GM18505 (cell line): ENCODE measurements around the gene OSBPL10.
"Not testable (repeated sequence)": the region's sequence is repeated elsewhere in the genome, so short reads cannot be mapped to it uniquely, and the experiment has no call there.

Experiments
- ATAC-seq: cut with Tn5 transposase; IDR thresholded peaks from one replicate; pipeline ENCODE4 v1.9.1; 2021; ENCODE audit not compliant: unreplicated experiment
- POLR2A ChIP-seq: IDR thresholded peaks from 4 replicates; pipeline ENCODE4 v1.6.1; 2011; ENCODE audit warnings: borderline replicate concordance; ENCODE audit not compliant: insufficient read depth, insufficient read length; ENCODE audit errors: extremely low read depth

The OSBPL10 gene

GRCh38 chr3:31790193-31791089, 190.6 kb downstream of the OSBPL10 start:
- ATAC-seq, result no peak
- no peak for TF ChIP-seq POLR2A

- ATAC-seq, result no peak
- no peak for TF ChIP-seq POLR2A
Measured at GRCh38 chr3:31789429-31789828, 191.6 kb downstream of the OSBPL10 start.

- no peak for ATAC-seq
- no peak for TF ChIP-seq POLR2A
Measured at GRCh38 chr3:31785734-31786133, 195.3 kb downstream of the OSBPL10 start.

GRCh38 chr3:31785286-31785685, 195.8 kb downstream of the OSBPL10 start:
- TF ChIP-seq POLR2A, result no peak
- ATAC-seq, result no peak

GRCh38 chr3:31783851-31784250, 197.2 kb downstream of the OSBPL10 start:
- ATAC-seq, result not testable (repeated sequence)

- ATAC-seq, result not testable (repeated sequence)
Measured at GRCh38 chr3:31782306-31782705, 198.8 kb downstream of the OSBPL10 start.

GRCh38 chr3:31779514-31779913, 201.5 kb downstream of the OSBPL10 start:
- no peak for TF ChIP-seq POLR2A
- no peak for ATAC-seq

- no peak for ATAC-seq
- no peak for TF ChIP-seq POLR2A
Measured at GRCh38 chr3:31777887-31778286, 203.2 kb downstream of the OSBPL10 start.

GRCh38 chr3:31777092-31777491, 204.0 kb downstream of the OSBPL10 start:
- ATAC-seq, result no peak

GRCh38 chr3:31776016-31776415, 205.0 kb downstream of the OSBPL10 start:
- no peak for ATAC-seq
- no peak for TF ChIP-seq POLR2A

More at GRCh38 chr3:31777092-31777491, 204.0 kb downstream of the OSBPL10 start:
- no peak for TF ChIP-seq POLR2A

GRCh38 chr3:31775383-31775782, 205.7 kb downstream of the OSBPL10 start:
- ATAC-seq, result no peak
- no peak for TF ChIP-seq POLR2A

- no peak for ATAC-seq
- TF ChIP-seq POLR2A, result no peak
Measured at GRCh38 chr3:31772758-31773473, 208.1 kb downstream of the OSBPL10 start.

- ATAC-seq, result no peak
- TF ChIP-seq POLR2A, result no peak
Measured at GRCh38 chr3:31772272-31772671, 208.8 kb downstream of the OSBPL10 start.

- TF ChIP-seq POLR2A, result no peak
Measured at GRCh38 chr3:31770822-31771326, 210.2 kb downstream of the OSBPL10 start.

More at GRCh38 chr3:31770822-31771326, 210.2 kb downstream of the OSBPL10 start:
- no peak for ATAC-seq
